ENCODE data around the gene CLCNKB. TPM values are rescaled to one million over a fixed set of nuclear protein-coding genes. Genes with fewer than 3 reads are reported as not detected.

The CLCNKB gene
- total and polyA plus RNA-seq, 3 donors from 2014 or later, result 2.3 to 4.2 (median 3.7) TPM

- 82 to 83% methylated on average over 10 of the region's 10 CpGs for WGBS, 2 donors
- no peaks in the 10 kb centered on the region for H3K9me3 ChIP-seq
- H3K36me3 ChIP-seq (ENCODE audit: low read depth, missing control alignments), result no peaks in the 10 kb centered on the region
- DNase-seq, result no peak
- H3K27me3 ChIP-seq, result no peaks in the 10 kb centered on the region
- TF ChIP-seq CTCF (IDR thresholded peaks at IDR 0.05), result no peak
- TF ChIP-seq POLR2A (IDR thresholded peaks at IDR 0.05), result no peak
- intact Hi-C loops (cut with DNase I; ENCODE audit: low total_unique reads), result no loop called here
- peaks cover 74% of the 10 kb centered on the region for H3K4me1 ChIP-seq
- peak overlapping the region; percentile 84 to 88 for H3K27ac ChIP-seq
- H3K4me3 ChIP-seq, result peak overlapping the region in 1 of 2 donors; percentile 20
These were observed 26.5 kb upstream of the CLCNKB start for GRCh38 chr1:16017076-16017460.

GRCh38 chr1:16017461-16018303 lies 25.9 kb upstream of the CLCNKB start, which contains the start of gene HSPB7:
HSPB7 (minus strand) TSS chr1:16018043; CDS start chr1:16017963, 80 bp downstream.
- peaks cover 68% of the 10 kb centered on the region for H3K4me1 ChIP-seq
- TF ChIP-seq POLR2A (IDR thresholded peaks at IDR 0.05) (no peak), CTCF (IDR thresholded peaks at IDR 0.05) (no peak)
- intact Hi-C loops (cut with DNase I; ENCODE audit: low total_unique reads), result no loop called here
- peak; percentile 87 for DNase-seq
- no peaks in the 10 kb centered on the region for H3K36me3 ChIP-seq (ENCODE audit: low read depth, missing control alignments)
- H3K9me3 ChIP-seq, result no peaks in the 10 kb centered on the region
- peak within 1 kb of the TSS; percentile 84 to 88 for H3K27ac ChIP-seq
- H3K4me3 ChIP-seq, result peak within 1 kb of the TSS in 1 of 2 donors; percentile 20
- WGBS, 2 donors, result 32 to 56% methylated on average over 17 to 37 of the region's 37 CpGs
- H3K27me3 ChIP-seq, result no peaks in the 10 kb centered on the region

- TF ChIP-seq POLR2A (IDR thresholded peaks at IDR 0.05) (no peak), CTCF (IDR thresholded peaks at IDR 0.05) (no peak)
- DNase-seq, result no peak
- H3K4me3 ChIP-seq, result peak overlapping the region in 1 of 2 donors; percentile 20
- no peaks in the 10 kb centered on the region for H3K36me3 ChIP-seq (ENCODE audit: low read depth, missing control alignments)
- 33 to 41% methylated on average over 2 to 4 of the region's 4 CpGs for WGBS, 2 donors
- H3K9me3 ChIP-seq, result no peaks in the 10 kb centered on the region
- H3K27ac ChIP-seq, result peak overlapping the region; percentile 84 to 88
- H3K27me3 ChIP-seq, result no peaks in the 10 kb centered on the region
- peaks cover 61% of the 10 kb centered on the region for H3K4me1 ChIP-seq
- intact Hi-C loops (cut with DNase I; ENCODE audit: low total_unique reads), result no loop called here
These were observed 25.3 kb upstream of the CLCNKB start for GRCh38 chr1:16018308-16018707.

- Histone ChIP-seq H3K9me3 (no peaks in the 10 kb centered on the region), H3K27me3 (no peaks in the 10 kb centered on the region), H3K4me3 (no peak overlapping the region), H3K27ac (peak overlapping the region; percentile 84 to 88), H3K4me1 (peaks cover 54% of the 10 kb centered on the region), H3K36me3 (ENCODE audit: low read depth, missing control alignments) (no peaks in the 10 kb centered on the region)
- 64 to 78% methylated on average over 20 to 23 of the region's 23 CpGs for WGBS, 2 donors
- intact Hi-C loops (cut with DNase I; ENCODE audit: low total_unique reads), result no loop called here
- no peak for TF ChIP-seq POLR2A (IDR thresholded peaks at IDR 0.05)
- TF ChIP-seq CTCF (IDR thresholded peaks at IDR 0.05), result no peak
- no peak for DNase-seq
These were observed 24.6 kb upstream of the CLCNKB start for GRCh38 chr1:16018749-16019643.

Data from testis (tissue), 3 donors.